Neural crest cell (in vitro differentiated cells): ENCODE measurements around the gene LEPR. TPM values are rescaled to one million over a fixed set of nuclear protein-coding genes. Genes with fewer than 3 reads are reported as not detected.

ENCODE experiments used
- DNase-seq: peaks from one replicate; pipeline ENCODE4 v3.0.0; 2021; ENCODE audit warnings: low read depth, mixed read lengths, low spot score
- H3K27ac Mint-ChIP-seq: one replicate; pipeline ENCODE4 v1.8.0; 2021; ENCODE audit warnings: mild to moderate bottlenecking, mixed read lengths; ENCODE audit not compliant: unreplicated experiment
- H3K27me3 Mint-ChIP-seq: 2 replicates; pipeline ENCODE4 v1.8.0; 2021; ENCODE audit warnings: low read depth, mild to moderate bottlenecking, mixed read lengths
- H3K36me3 Mint-ChIP-seq: 2 replicates; pipeline ENCODE4 v1.8.0; 2021; ENCODE audit warnings: low read depth, mild to moderate bottlenecking, mixed read lengths
- H3K4me1 Mint-ChIP-seq: 2 replicates; pipeline ENCODE4 v1.8.0; 2021; ENCODE audit warnings: mixed read lengths
- H3K4me3 Mint-ChIP-seq: one replicate; pipeline ENCODE4 v1.8.0; 2021; ENCODE audit warnings: mild to moderate bottlenecking, mixed read lengths
- H3K9me3 Mint-ChIP-seq: 2 replicates; pipeline ENCODE4 v1.8.0; 2021; ENCODE audit warnings: mixed read lengths
- total RNA-seq: library from RNA; stranded (reverse); gene quantifications from 2 replicates; pipeline ENCODE4 v1.2.1, GENCODE V29; 2021
- TF ChIP-seq, protein P1 (sequence below): fragments of 200-600 bp; sonication (generic); conservative IDR thresholded peaks from 2 replicates; pipeline ENCODE4 v1.5.0; 2021; ENCODE audit warnings: antibody characterized with exemption, mild to moderate bottlenecking

The LEPR gene
- total RNA-seq, 1 donor from 2014 or later: 2.7 TPM

DNA sequence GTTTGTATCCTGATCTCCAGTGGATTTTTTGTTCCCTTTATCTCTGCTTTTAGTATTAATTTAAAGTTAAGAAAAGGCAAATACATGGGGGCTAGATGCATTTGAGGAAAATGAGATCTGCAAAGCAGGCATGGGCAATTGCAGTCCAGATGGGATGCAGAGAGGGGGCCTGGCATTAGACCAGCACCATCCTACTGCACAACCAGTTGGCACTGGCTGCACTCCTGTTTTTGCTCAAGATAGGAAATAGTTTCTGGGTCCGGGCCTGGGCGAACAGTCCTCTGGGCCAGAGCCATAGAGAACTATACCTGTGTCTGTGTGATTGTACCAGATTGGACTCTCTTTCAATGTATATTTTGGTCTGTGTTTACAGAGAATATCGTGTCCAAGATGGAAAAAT is 34.0 kb upstream of the LEPR start:
- Mint-ChIP-seq H3K27ac (no peak overlapping the region), H3K27me3 (peaks cover 2% of the 10 kb centered on the region), H3K4me3 (no peak overlapping the region), H3K9me3 (peaks cover 3% of the 10 kb centered on the region), H3K4me1 (no peaks in the 10 kb centered on the region), H3K36me3 (no peaks in the 10 kb centered on the region)
- no peak for DNase-seq
- TF ChIP-seq, protein P1, sequence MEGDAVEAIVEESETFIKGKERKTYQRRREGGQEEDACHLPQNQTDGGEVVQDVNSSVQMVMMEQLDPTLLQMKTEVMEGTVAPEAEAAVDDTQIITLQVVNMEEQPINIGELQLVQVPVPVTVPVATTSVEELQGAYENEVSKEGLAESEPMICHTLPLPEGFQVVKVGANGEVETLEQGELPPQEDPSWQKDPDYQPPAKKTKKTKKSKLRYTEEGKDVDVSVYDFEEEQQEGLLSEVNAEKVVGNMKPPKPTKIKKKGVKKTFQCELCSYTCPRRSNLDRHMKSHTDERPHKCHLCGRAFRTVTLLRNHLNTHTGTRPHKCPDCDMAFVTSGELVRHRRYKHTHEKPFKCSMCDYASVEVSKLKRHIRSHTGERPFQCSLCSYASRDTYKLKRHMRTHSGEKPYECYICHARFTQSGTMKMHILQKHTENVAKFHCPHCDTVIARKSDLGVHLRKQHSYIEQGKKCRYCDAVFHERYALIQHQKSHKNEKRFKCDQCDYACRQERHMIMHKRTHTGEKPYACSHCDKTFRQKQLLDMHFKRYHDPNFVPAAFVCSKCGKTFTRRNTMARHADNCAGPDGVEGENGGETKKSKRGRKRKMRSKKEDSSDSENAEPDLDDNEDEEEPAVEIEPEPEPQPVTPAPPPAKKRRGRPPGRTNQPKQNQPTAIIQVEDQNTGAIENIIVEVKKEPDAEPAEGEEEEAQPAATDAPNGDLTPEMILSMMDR: no peak

DNA sequence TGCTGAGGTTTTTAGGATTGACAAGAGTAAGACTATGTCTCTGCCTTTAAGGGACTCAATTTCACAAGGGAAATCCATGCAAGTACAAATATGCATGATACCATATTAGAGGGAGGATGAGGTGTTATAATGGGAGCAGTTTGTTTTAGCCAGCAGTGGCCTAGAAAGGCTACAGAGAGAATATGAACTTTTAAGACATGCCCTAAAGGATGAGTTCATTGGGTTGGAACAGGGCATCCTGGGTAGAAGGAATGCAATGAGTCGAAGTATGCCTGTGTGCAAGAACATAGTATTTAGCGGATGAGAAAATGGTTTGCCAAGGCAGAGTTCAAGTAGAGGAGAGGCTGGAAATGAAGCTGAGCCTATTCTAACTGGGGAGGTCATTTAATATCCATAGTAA is 32.6 kb upstream of the LEPR start:
- H3K4me1 Mint-ChIP-seq: no peaks in the 10 kb centered on the region
- TF ChIP-seq, protein P1: no peak
- no peak overlapping the region for H3K27ac Mint-ChIP-seq
- no peak for DNase-seq
- H3K4me3 Mint-ChIP-seq: no peak overlapping the region
- H3K9me3 Mint-ChIP-seq: peaks cover 3% of the 10 kb centered on the region
- H3K27me3 Mint-ChIP-seq: no peaks in the 10 kb centered on the region
- H3K36me3 Mint-ChIP-seq: no peaks in the 10 kb centered on the region

DNA sequence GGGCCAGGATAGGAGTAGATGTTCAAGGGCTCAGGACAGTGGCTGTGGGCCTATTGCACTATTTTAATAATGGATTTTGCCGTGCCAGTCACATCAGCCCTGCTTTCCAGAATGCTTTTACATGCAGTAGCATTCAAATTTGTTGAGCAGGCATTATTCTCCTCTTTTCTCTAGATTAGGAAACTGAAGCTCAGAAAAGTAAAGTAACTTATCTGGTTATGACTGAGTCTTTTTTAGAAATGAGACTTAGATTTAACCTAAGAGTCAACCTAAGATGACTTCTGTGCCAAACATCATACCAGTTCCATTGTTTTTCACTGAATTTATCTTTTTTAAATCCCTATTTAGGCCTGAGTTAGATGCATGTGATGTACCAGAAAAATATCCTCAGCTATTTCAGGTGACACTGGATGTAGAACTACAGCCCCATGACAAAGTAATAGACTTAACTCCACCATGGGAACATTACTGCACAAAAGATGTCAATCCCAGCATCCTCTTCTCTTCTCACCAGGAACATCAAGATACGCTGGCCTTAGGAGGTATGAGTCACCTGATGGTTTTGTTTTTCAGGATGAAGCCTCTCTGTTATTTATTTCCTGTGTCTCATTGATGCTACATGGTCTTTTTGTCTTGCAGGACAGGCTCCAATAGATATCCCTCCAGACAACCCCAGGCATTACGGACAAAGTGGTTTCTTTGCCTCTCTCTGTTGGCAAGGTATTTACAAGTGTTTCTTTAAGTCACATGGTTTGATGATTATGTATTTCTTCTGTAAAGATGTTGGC is 31.4 kb upstream of the LEPR start:
- no peak for DNase-seq
- TF ChIP-seq, protein P1: no peak
- Mint-ChIP-seq H3K27me3 (no peaks in the 10 kb centered on the region), H3K27ac (no peak overlapping the region), H3K4me1 (no peaks in the 10 kb centered on the region), H3K4me3 (no peak overlapping the region), H3K36me3 (no peaks in the 10 kb centered on the region), H3K9me3 (peaks cover 3% of the 10 kb centered on the region)

DNA sequence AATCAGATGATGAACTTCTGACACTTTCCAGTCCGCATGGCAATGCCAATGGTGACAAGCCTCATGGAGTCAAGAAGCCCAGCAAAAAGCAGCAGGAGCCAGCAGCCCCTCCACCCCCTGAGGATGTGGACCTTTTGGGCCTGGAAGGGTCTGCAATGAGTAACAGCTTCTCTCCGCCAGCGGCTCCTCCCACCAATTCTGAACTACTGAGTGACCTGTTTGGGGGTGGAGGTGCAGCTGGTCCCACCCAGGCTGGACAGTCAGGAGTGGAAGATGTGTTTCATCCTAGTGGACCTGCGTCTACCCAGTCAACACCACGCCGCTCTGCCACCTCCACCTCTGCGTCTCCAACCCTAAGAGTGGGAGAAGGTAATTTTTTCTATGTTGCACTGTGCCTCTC is 28.0 kb upstream of the LEPR start:
- no peaks in the 10 kb centered on the region for H3K36me3 Mint-ChIP-seq
- H3K4me3 Mint-ChIP-seq: no peak overlapping the region
- TF ChIP-seq, protein P1: no peak
- no peaks in the 10 kb centered on the region for H3K9me3 Mint-ChIP-seq
- DNase-seq: no peak
- no peaks in the 10 kb centered on the region for H3K4me1 Mint-ChIP-seq
- no peak overlapping the region for H3K27ac Mint-ChIP-seq
- no peaks in the 10 kb centered on the region for H3K27me3 Mint-ChIP-seq

DNA sequence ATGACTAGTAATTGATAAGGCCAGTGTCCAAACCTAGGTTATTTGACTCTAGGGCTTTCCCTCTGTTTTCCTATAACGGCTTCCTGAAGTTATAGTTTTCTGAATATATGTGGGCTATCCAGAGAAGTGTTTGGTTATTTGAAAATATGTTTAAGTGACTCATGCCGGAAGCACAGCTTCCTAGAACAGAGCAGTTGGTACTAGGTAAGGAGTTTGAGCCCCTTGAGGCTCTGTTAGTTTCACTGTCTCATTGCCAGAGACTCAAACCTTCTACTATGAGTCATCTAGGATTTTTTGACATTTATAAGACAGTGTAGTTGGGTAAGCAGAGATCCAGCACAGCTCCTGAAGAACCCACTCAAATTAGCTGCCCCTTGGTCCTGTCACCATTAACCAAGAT is 27.1 kb upstream of the LEPR start:
- H3K27me3 Mint-ChIP-seq: no peaks in the 10 kb centered on the region
- TF ChIP-seq, protein P1: no peak
- DNase-seq: no peak
- H3K9me3 Mint-ChIP-seq: no peaks in the 10 kb centered on the region
- no peak overlapping the region for H3K27ac Mint-ChIP-seq
- no peaks in the 10 kb centered on the region for H3K36me3 Mint-ChIP-seq
- no peak overlapping the region for H3K4me3 Mint-ChIP-seq
- no peaks in the 10 kb centered on the region for H3K4me1 Mint-ChIP-seq
